HEK293 (cell line): Measurements from ENCODE around the gene RNF215.

Experiments used
- CTCF ChIA-PET: fragments of 350-600 bp; formaldehyde crosslinking; extraction: SDS; loops from one replicate; lab custom pipeline; 2021; ENCODE audit warnings: antibody characterized with exemption; lab: Yijun Ruan, JAX
- POLR2A ChIA-PET: fragments of 300-600 bp; formaldehyde crosslinking; extraction: SDS; loops from one replicate; lab custom pipeline; 2020; ENCODE audit warnings: antibody characterized with exemption, inconsistent platforms; lab: Yijun Ruan, JAX
- H3K27ac ChIP-seq: fragments of 200-500 bp; sonication (Bioruptor generic); 2 replicates; pipeline ENCODE4 v1.5.1; 2014; ENCODE audit warnings: low read depth, low read length, control low read depth, inconsistent platforms; ENCODE audit errors: extremely low read depth
- H3K36me3 ChIP-seq, 2 experiments: fragments of 200-500 bp in 1 of 2; sonication (Bioruptor generic) in 1 of 2; 1 replicate in 1 of 2; 2 replicates in 1 of 2; pipeline ENCODE4 v1.5.1; 2014 to 2017; ENCODE audit warnings: inconsistent platforms in 2 of 2, low read length in 2 of 2; ENCODE audit not compliant: control insufficient read depth in 2 of 2, insufficient read depth in 1 of 2
- H3K4me1 ChIP-seq: fragments of 200-500 bp; sonication (Bioruptor generic); 2 replicates; pipeline ENCODE4 v1.5.1; 2014; ENCODE audit warnings: mild to moderate bottlenecking, low read length, inconsistent platforms; ENCODE audit not compliant: control insufficient read depth, insufficient read depth
- H3K4me3 ChIP-seq: 2 replicates; pipeline ENCODE4 v1.5.1; 2011; ENCODE audit warnings: low read depth, mild to moderate bottlenecking, control low read depth, low read length, moderate library complexity
- H3K9me3 ChIP-seq: fragments of 200-500 bp; sonication (Bioruptor generic); 2 replicates; pipeline ENCODE4 v1.5.1; 2014; ENCODE audit warnings: low read depth, low read length, inconsistent platforms; ENCODE audit not compliant: control insufficient read depth, insufficient read depth
- ELK4 ChIP-seq: IDR thresholded peaks from 2 replicates; pipeline ENCODE4 v1.6.1; 2011; ENCODE audit warnings: mild to moderate bottlenecking, low read depth, low read length, borderline replicate concordance
- INSM2 ChIP-seq: fragments of 450-650 bp; formaldehyde crosslinking; IDR thresholded peaks from 2 replicates; pipeline ENCODE4 v1.5.1; 2016; ENCODE audit warnings: missing biosample characterization, missing genetic modification characterization
- KLF9 ChIP-seq: fragments of 450-650 bp; formaldehyde crosslinking; IDR thresholded peaks from 2 replicates; pipeline ENCODE4 v1.5.1; 2016; ENCODE audit warnings: missing biosample characterization, missing genetic modification characterization, low read depth
- PATZ1 ChIP-seq: fragments of 450-650 bp; formaldehyde crosslinking; IDR thresholded peaks from 2 replicates; pipeline ENCODE4 v1.5.1; 2016; ENCODE audit warnings: missing biosample characterization, missing genetic modification characterization
- SALL2 ChIP-seq: fragments of 450-650 bp; formaldehyde crosslinking; IDR thresholded peaks from 2 replicates; pipeline ENCODE4 v1.5.0; 2017; ENCODE audit warnings: missing biosample characterization, mild to moderate bottlenecking, missing genetic modification characterization, borderline replicate concordance
- SP7 ChIP-seq: fragments of 450-650 bp; formaldehyde crosslinking; IDR thresholded peaks from 2 replicates; pipeline ENCODE4 v1.5.1; 2016; ENCODE audit warnings: missing biosample characterization, missing genetic modification characterization
- TSHZ1 ChIP-seq: fragments of 450-650 bp; formaldehyde crosslinking; IDR thresholded peaks from 2 replicates; pipeline ENCODE4 v1.5.1; 2016; ENCODE audit warnings: missing biosample characterization, missing genetic modification characterization, borderline replicate concordance
- ZNF121 ChIP-seq: fragments of 450-650 bp; formaldehyde crosslinking; IDR thresholded peaks from 2 replicates; pipeline ENCODE4 v1.5.1; 2016; ENCODE audit warnings: missing biosample characterization, missing genetic modification characterization
- ZNF18 ChIP-seq: fragments of 450-650 bp; formaldehyde crosslinking; IDR thresholded peaks from 2 replicates; pipeline ENCODE4 v1.5.1; 2016; ENCODE audit warnings: missing biosample characterization, missing genetic modification characterization
- ZNF19 ChIP-seq: fragments of 450-650 bp; formaldehyde crosslinking; IDR thresholded peaks from 2 replicates; pipeline ENCODE4; 2016; ENCODE audit warnings: missing biosample characterization, missing genetic modification characterization, low read depth
- ZNF223 ChIP-seq: fragments of 450-650 bp; formaldehyde crosslinking; IDR thresholded peaks from 2 replicates; pipeline ENCODE4 v1.5.1; 2016; ENCODE audit warnings: missing biosample characterization, missing genetic modification characterization
- ZNF350 ChIP-seq: fragments of 450-650 bp; formaldehyde crosslinking; IDR thresholded peaks from 2 replicates; pipeline ENCODE4 v1.5.0; 2017; ENCODE audit warnings: missing biosample characterization, mild to moderate bottlenecking, missing genetic modification characterization
- ZNF488 ChIP-seq: fragments of 450-650 bp; formaldehyde crosslinking; IDR thresholded peaks from 2 replicates; pipeline ENCODE4 v1.5.1; 2016; ENCODE audit warnings: missing biosample characterization, missing genetic modification characterization
- ZNF555 ChIP-seq: fragments of 450-650 bp; formaldehyde crosslinking; conservative IDR thresholded peaks from 2 replicates; pipeline ENCODE4 v1.5.1; 2017; ENCODE audit warnings: missing biosample characterization, mild to moderate bottlenecking, missing genetic modification characterization, inconsistent platforms
- ZNF677 ChIP-seq: fragments of 450-650 bp; IDR thresholded peaks from 2 replicates; pipeline ENCODE4 v1.5.0; 2018; ENCODE audit warnings: missing biosample characterization, mild to moderate bottlenecking, missing genetic modification characterization, moderate library complexity
- ZNF701 ChIP-seq: fragments of 450-650 bp; formaldehyde crosslinking; IDR thresholded peaks from 2 replicates; pipeline ENCODE4 v1.5.1; 2016; ENCODE audit warnings: missing biosample characterization, missing genetic modification characterization
- ZNF768 ChIP-seq: fragments of 450-650 bp; formaldehyde crosslinking; IDR thresholded peaks from 2 replicates; pipeline ENCODE4 v1.5.1; 2018; ENCODE audit warnings: missing biosample characterization, mild to moderate bottlenecking, missing genetic modification characterization
- ZNF792 ChIP-seq: fragments of 450-650 bp; formaldehyde crosslinking; IDR thresholded peaks from 2 replicates; pipeline ENCODE4 v1.5.1; 2016; ENCODE audit warnings: missing biosample characterization, missing genetic modification characterization

The RNF215 gene

GRCh38 chr22:30340911-30341685, 46.1 kb downstream of the RNF215 start:
- CTCF ChIA-PET = interaction anchor here (0.9 kb wide), 1 partner anchor 48 kb away, joined by 3 read pairs; no protein-coding TSS in a partner anchor
- Histone ChIP-seq H3K36me3 (peaks cover 72 to 100% of the 10 kb centered on the region in 2 experiments), H3K9me3 (no peaks in the 10 kb centered on the region), H3K4me3 (no peak overlapping the region), H3K27ac (no peak overlapping the region), H3K4me1 (no peaks in the 10 kb centered on the region)
- POLR2A ChIA-PET = interaction anchor here (1.0 to 2.8 kb wide), 3 partner anchors 9 to 15 kb away, joined by 4 to 15 read pairs (median 12); partner anchors contain the start of genes CCDC157, SF3A1 and TBC1D10A
- no peak for TF ChIP-seq ZNF701 (tag by site-specific recombination)
- TF ChIP-seq ZNF555 (tag by site-specific recombination) = no peak
- no peak for TF ChIP-seq SP7

- Histone ChIP-seq H3K36me3 (peaks cover 73 to 100% of the 10 kb centered on the region in 2 experiments), H3K4me1 (no peaks in the 10 kb centered on the region), H3K4me3 (no peak overlapping the region), H3K27ac (no peak overlapping the region), H3K9me3 (no peaks in the 10 kb centered on the region)
- ChIA-PET CTCF (no interaction called here), POLR2A (interaction anchor here (0.8 to 1.2 kb wide), 2 partner anchors 12 to 18 kb away, joined by 3 to 5 read pairs; partner anchors contain the start of genes CCDC157, SF3A1 and TBC1D10A)
- TF ChIP-seq ZNF677 (tag by site-specific recombination) (no peak), ZNF223 (no peak), KLF9 (no peak), ELK4 (no peak), ZNF768 (no peak), ZNF121 (tag by site-specific recombination) (no peak), ZNF18 (tag by site-specific recombination) (no peak), TSHZ1 (tag by site-specific recombination) (no peak), ZNF19 (tag by site-specific recombination) (no peak), ZNF350 (tag by site-specific recombination) (no peak), ZNF488 (tag by site-specific recombination) (no peak), ZNF555 (tag by site-specific recombination) (no peak), ZNF792 (tag by site-specific recombination) (no peak), INSM2 (tag by site-specific recombination) (no peak), SALL2 (tag by site-specific recombination) (no peak), PATZ1 (tag by site-specific recombination) (no peak)
These were observed 48.4 kb downstream of the RNF215 start for GRCh38 chr22:30338802-30339201.
